Activated naive CD4-positive, alpha-beta T cell treated with Interleukin-2 at 50 U/mL for 16 hours (primary cell): ENCODE measurements around the gene SYTL1.

ENCODE experiments used
- DNase-seq: peaks from one replicate; pipeline ENCODE4 v3.0.0-alpha.2; 2020

The SYTL1 gene

DNA sequence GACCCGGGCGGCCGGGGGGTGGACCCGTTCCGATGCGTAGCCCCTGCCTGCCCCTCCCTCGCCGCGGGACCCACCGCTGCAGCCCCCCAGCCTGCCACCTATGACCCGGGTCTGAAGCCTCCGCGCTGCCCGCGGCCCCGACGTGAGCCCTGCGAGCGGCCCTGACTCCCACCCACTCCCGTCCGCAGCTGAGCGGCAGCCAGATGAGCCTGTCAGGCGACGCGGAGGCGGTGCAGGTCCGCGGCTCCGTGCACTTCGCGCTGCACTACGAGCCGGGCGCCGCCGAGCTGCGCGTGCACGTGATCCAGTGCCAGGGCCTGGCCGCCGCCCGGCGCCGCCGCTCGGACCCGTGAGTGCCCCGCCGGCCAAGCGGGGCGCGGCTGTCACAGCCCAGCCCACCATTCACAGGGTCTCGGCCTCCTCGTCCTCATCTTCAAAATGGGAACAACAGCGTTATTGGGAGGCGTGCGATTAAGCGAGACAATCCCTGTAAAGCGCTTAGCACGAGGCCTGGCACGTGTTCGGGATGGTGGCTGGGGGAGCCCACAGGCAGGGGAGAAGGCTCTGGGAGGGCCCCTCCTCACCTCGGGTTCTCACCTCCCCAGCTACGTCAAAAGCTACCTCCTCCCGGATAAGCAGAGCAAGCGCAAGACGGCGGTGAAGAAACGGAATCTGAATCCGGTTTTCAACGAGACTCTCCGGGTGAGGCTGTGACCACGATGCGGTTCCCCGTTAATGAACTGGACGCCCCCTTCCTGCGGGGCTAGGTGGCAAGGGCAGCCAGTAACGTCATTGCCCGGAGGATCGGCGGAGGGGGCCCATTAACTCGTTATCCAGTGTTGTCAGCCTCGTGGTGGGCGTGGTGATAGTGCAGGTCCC is 8.2 kb downstream of the SYTL1 start:
- DNase-seq, result no peak

DNA sequence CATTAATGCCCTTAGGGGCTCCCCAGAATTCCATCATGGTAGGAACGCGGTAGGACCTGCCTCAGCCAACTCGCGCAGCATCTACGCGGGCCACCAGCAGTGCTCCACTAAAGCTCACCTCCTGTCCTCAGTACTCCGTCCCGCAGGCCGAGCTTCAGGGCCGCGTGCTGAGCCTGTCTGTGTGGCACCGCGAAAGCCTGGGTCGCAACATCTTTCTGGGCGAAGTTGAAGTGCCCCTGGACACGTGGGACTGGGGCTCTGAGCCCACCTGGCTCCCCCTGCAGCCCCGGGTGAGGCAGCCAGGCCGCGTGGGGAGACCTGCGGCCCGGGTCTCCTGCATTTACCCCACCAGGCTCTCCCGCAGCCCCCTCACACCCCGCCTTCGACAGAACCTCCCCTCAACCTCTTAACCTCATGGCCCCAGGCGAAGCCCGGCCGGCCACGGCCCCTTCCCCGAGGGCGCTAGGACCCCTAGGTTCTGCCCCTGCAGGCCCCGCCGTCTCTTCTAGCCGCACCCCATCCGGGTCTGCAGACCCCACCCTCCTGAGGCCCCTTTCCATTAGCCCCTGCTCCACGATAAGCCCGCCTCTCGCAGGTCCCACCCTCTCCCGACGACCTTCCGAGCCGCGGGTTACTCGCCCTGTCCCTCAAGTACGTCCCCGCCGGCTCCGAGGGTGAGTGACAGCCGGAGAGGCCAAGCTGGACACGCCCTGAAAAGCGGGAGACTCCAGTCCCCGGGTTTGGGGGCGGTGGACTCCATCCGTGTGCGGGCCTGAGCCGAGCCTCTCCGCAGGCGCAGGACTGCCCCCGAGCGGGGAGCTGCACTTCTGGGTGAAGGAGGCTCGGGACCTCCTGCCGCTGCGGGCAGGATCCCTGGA is 9.1 kb downstream of the SYTL1 start:
- DNase-seq, result no peak

DNA sequence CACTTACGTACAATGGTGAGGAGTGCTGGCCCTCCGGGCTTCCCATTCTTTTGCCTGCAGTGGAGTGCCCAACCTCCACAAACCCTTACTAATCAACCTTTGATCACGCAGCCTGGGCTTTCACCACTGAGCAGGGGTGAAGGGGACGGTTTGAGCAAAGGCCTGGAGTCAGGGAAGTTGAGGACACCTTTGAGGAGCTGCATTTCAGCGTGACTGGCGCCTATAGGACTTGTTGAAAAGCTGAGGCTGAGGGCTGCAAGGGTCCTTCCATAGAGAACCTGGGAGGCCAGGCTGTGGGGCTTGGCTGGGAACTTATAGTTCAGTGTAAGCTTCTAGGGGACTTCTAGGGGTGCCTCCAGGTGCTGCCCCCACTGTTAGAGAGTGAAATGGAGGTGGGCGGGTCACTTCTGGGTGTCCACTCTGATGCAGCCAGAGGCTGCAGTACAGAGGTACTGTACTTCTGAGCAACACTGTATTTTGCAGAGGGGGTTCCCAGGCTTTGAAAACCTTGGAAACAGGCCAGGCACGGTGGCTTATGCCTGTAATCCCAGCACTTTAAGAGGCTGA is 9.8 kb downstream of the SYTL1 start:
- DNase-seq, result no peak

DNA sequence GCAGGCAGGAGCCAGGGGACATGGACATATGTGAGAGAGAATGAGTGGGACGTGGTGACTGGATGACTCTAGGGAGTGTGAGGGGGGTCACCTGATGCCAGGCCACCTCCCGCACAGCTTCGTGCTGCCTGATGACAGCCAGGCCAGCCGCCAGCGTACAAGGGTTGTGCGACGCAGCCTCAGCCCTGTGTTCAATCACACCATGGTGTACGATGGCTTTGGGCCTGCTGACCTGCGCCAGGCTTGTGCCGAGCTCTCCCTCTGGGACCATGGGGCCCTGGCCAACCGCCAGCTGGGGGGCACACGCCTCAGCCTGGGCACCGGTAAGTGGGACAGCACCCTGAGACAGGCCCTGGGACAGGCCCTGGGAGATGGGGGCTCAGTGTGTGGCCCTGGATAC is 11.3 kb downstream of the SYTL1 start:
- no peak for DNase-seq

DNA sequence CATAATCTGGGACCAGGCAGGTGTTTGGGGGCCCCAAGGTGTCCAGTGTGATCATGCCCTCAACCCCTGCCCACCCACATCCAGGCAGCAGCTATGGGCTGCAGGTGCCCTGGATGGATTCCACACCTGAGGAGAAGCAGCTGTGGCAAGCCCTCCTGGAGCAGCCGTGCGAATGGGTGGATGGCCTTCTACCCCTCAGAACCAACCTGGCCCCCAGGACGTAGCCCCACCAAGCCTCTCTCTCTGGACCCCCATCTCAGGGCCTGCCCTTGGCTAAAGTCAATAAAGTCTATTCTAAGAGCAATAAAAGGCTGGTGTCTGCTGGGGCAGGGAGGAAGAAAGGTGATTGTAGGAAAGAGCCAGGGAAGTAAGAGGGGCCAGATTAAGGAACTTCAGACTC is 11.8 kb downstream of the SYTL1 start:
- DNase-seq, result no peak

DNA sequence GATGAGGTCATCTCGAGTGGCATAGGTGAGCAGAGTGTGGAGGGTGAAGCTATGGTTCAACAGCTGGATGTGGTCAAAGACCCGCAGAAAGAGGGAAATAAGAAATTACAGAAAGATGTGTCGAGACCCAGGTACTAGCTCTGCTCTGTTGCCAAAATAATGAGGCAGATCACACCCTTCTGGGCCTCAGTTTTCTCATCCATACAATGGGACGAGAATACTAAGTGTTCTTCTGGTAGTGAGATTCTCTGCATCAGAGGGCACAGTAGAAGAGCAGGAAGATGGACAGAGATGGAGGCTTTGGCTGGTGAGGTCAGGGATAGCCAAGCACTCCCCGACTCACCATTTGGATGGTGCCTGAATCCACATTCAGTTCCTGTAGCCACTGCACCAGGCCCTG is 13.9 kb downstream of the SYTL1 start:
- DNase-seq, result no peak

DNA sequence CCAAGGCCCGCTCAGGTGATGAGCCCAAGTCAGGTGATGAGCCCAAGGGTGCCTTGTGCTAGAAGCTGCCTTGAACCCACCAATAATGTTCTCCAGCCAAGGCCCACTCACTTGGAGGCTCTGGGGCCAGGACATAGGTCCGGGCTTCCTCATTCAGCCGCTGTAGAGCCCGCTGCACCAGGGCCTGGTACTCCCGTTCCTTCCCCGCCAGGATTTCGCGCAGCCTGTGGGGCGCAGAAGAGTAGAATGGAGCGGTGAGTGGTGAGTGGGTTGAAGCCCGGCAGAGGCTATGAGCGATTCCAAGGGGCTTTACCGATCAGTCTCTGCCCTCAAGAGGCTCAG is 14.4 kb downstream of the SYTL1 start:
- DNase-seq, result no peak

DNA sequence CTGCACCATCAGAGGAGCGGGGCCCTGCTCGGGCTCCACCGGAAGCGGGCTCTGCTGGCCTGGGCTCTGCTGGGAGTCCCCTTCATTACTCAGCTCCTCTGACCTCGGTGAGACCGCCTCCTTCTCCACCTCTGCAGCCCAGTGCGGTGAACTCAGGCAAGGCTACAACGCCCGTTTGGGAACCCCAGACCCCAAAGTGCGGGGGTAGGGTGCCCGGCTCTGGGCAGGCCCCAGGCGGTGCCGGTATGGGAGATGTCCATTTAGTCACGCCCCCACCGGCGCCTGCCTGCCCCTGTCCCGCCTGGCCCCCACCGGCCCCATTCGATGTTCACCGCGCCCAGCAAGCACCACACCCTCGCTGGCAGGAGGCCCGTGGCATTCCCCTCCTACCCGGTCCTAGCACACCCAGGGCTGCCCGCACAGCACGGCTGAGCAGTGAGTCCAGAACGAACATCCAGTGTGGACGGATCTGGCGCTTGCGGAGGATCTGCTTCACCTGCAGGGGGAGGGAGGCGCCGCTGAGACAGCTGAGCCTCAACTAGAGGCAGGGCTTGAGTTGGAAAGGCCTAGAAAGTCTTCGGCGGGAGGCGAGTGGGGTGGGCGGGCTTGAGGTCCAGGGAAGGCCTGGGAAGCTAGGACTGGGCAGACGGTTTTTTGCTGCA is 14.9 kb downstream of the SYTL1 start:
- peak; percentile 51 for DNase-seq

DNA sequence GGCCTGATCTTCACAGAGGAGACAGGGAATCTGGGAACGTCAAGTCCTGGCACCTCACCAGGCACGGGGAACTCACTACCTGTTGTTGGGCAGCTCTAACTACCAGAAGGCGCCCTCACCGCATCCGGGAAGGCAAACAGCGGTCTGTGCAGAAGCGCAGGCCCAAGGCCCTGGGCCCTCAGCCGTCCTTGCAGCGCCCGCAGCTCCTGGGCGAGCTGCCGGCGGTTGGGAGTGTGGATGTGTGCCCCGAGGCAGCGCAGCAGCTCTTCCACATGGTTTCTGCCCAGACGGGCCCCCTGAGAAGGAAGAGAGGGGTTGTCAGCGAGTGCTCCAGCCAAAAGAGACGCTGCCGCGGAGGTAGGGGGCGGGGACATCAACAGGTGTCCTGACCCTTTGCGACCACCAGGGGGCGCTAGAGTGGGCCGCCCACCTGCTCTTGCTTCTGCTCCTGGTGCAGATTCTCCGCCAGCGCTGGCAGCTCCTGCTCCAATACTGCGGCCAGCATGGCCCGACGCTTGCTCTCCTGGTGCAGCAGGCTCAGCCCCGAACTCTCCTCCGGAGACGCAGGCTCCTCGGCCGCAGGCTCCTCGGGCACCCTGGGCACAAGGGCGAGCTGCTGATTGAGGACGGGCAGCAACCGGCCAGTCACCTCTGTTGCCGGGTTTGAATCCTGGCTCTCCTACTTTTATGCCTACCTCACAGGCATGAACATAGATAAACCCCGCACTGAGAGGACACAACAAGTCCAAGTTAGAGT is 15.6 kb downstream of the SYTL1 start:
- DNase-seq, result peak; percentile 85

DNA sequence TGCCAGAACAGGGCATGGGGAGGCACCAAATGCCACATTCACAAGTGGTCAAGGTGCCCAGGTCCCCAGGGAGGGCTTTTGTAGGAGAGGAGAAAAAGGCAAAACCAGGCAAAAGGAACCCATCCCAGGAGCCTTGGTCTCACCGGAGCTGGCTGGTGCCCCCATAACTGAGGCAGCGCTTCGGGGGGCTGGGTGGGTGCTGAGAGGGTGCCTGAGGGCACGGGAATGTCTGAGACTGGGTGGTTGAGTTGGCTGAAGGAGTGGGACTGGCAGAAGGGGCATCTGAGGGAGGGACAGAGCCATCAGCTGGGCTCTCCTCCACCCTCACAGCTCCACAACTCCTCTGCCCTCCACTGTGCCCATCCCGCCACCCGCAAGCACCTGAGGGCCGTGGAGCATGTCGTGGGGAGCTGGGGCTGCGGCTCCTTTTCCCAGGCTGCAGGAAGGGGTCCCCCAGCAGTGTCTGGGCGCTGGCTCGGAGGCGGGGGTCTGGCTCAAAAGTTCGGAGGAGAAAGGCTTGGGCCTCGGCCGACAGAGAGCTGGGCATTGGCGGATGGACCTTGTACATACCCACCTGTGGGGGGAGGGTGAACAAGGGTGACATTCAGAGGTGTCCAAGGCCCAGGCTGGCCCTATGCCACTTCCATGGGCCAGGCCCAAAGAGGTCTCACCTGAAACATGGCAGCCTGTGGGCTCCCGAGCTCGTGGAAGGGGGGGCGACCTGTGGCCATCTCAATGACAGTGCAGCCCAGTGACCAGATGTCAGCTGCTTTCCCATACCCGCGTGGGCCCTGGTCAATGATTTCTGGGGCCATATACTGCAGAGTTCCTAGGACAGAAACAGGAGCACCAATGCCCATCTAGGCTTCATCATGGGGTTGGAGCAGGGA is 16.5 kb downstream of the SYTL1 start:
- no peak for DNase-seq

DNA sequence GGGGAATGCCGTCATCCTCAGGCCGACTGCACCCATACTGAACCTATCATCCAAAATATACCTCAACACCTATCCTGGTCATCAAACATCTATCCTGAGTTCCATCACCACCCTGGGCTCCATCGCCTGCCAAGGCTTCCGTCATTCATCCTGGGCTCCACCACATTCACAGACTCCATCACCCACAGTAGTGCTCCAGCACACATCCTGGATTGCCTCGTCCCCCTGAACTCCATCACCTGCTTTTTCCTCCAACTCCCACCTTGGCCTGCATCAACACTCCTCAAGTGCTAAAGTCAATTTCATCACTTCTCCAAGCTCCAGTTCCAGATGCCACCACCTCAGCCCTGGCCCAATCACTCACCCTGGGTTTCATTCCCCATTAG is 17.1 kb downstream of the SYTL1 start:
- DNase-seq, result no peak

DNA sequence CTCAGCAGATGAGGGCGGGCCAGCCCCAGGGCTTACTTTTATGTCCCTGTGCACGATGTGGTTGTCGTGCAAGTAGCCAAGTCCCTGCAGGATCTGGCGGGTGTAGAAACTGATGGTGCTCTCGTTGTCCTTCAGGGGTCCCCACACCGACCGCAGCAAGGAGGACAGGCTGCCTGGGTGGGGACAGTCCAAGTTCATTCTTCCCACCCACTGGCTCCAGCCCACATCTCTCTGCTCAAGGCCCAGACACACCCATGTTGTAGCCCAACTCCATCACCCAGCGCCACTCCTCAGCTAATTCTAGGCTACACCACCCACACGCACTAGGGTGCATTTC is 18.0 kb downstream of the SYTL1 start:
- no peak for DNase-seq

DNA sequence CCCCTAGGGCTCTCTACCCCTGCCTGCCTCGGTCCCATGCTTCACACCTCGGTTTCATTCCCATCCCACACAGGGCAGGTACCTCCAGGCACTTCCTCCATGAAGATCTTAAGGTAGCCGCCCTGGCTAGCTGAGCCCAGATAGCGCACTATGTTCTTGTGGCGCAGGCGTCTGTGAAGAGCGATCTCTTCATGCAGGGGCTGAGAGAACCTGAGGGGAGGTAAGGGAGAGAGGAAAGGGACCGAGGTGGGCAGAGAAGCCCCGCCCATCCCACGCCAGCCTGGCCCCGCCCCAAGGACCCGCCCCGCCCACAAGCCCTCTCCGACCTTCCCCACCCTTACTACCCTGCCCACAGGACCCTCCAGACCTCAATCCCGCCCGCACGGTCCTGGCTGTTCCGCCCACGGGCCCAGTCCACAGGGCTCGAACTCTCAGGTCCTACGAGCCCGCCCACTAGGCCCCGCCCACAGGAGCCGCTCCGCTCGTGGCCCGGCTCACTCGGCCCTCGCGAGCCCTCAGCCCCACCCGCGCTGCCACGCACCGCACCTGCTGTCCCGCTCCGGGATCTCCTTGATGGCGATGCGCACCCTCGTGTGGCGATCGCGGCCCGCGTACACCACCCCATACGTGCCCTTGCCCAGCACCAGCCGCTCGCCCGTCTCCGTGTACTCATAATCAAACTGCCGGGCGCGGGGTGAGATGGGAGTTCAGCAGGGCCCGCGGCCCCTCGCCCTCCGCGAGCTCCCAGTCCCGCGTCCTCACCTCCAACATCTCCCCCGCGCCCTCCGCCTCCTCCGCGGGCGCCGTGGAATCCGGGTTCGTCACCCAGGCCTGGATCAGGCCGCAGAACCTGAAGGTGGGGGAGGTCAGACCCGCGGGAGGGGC is 18.6 kb downstream of the SYTL1 start:
- peak; percentile 50 for DNase-seq

DNA sequence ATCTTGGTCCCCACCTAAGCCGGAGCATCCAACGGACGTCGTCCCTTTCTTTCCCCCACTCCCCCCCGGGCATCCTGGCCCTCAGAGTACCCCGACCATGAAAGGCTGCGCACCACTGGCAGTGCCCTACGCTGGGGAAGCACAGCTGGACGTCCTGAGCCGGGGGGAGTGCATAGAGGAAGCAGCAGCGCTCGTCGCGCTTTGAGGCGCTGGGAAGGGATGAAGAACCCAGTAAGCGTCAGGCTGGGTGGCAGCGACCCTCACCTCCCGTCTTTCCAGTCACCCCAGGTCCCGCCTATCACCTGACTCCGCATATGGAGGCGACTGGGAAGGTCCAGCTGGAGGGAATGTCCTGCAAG is 19.2 kb downstream of the SYTL1 start:
- DNase-seq, result no peak

DNA sequence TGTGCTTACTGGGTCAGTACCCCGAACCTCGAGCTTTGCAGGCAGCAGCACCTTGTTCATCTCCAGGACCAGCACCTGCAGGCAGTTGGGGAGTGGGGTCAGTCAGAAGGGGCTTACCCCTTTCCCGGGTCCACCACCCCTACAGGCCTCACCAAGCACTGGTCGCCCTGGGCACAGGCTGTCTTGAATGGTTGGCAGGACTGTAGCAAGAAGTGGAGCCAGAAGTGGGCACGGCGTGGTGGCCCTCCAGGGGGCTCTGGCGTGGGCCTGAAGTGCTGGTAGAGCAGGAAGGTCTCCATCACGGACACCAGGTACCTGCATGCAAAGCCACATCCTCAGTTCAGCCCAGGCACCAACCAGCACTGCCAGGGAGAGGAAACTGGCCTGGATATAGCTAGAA is 19.7 kb downstream of the SYTL1 start:
- DNase-seq, result no peak

DNA sequence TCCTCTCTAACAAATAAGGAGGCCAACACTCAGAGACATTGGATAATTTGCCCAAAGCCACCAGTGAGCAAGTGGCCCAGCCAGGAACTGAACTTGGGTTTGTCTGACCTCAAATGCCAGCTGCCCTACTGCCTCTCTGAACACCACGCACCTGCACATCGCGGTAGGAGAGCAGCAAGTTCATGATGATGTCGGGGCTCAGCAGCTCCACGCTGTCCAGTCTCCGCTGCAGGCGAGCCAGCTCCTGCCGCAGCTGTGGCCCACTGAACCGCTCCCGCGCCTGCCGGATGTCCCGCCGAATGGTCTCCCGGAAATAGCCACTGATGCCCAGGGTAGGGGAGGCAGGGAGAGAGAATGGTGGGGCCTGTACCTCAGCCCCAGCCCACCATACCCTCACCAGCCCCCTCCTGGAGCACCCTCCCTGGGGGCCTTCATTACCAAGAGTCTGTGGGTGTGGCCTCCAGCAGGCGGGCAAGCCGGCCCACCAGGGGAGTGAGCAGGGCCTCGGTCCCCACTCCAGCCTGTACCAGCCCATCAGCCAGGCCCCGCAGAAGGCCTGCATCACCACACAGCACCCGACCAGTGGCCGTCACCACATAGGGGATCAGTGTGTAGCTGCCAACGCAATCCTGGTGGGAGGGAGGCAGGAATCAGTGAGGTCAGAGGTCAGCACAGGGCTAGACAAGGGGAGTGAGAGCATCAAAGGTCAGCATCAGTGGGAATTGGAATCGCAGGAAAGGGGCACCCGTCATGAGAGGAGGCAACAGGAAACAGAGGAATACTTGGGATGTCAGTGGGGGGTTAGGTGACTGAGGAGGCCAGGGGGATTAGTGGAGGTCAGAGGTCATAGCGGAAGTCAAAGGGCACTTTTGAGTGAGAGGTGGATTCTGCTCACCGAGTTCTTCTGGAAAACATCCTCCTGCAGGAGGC is 22.2 kb downstream of the SYTL1 start:
- DNase-seq, result no peak

DNA sequence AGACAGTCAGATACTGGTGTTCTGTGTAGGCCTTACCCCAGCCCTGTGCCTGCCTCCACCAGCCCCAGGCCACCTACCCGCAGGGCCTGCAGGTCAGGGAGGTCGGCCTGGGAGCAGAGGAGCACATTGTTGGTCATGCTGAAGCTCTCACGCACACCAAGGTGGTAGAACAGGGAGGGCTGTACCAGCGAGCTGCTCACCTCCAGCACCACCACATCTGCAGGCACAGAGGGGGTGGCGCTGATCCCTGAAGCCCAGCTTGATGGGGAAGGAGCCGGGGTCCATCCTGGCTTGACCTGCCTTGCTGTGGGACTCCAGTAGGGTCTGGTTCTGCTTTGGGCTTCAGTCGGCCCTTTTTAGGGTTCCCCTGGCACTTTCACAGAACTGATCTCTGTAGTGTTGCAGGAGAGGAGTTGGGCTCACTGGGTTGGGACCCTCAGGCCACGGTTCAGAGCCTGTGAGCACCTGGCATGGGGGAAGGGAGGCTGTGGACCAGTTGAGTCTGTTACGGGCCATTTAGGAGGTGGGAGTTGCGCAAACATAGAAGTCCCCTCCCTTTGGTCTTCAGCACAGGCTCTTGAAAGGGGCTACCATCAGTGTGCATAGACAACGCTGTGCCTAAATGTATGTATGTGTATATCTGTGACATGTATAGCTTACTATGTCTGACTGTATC is 23.0 kb downstream of the SYTL1 start:
- no peak for DNase-seq

DNA sequence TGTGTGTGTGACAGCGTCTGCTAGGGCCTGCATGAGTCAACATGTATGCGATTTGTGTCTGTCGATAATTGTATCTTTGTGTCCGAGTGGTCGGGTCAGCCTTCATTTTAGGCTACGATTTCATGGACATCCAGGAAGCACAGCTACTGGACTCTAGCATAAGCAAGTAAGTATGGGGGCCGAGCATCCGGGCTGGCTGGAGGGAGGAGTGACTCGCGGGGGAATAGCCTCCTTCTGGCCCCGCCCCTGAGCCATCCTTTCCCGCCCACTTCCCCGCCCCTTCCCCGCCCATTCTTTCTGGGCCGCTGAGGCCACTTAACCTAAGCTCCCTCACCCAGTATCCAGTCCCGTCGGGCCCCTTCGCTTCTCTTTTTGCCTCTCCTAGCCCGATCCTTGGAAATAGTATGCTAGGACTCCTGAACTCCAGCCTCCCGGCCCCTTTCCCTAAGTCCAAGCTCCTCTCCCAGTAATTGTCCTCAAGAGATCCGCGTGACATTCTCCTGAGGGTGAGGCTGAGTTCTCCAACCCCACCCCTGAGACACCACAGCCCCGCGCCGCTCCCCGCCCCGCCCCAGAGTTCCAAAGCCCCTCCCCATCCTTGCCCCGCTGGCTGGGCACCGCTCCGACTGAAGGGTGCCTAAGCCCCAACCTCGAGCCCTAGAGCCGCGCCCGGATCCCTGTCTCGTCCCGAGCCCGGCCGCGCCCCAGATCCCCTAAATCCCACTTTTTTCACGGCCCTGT is 23.7 kb downstream of the SYTL1 start:
- peak; percentile 76 for DNase-seq
